ENCODE data around the gene CFAP61. TPM values are rescaled to one million over a fixed set of nuclear protein-coding genes. Genes with fewer than 3 reads are reported as not detected.
A peak's percentile ranks its signal among the peaks of the same experiment; 100 is the strongest.

Gene CFAP61
- total RNA-seq, 2 donors from 2014 or later: not detected

DNA sequence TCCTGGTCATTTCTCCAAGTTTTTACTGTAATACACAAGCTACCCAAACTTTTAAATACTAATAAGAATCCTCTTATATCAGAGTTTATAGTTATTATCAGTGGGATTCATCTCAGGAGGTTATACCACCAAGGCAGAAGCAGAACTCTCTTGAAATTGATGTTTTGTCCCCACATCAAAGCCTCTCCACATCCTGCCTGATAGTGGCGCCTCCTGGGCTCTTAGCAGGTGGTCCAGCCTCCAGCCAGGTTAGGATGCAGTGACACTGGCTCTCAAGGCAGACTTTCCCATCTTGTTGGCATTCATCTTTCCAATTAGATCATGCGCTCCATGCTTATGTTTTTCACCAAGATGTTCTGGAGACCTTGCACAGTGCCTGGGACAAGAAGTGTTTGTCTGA lies 233.7 kb downstream of the CFAP61 start:
- no peak for ATAC-seq (replicated peaks)
- no peak overlapping the region for H3K27ac Mint-ChIP-seq

GRCh38 chr20:20289331-20289730 lies 237.0 kb downstream of the CFAP61 start:
- no peak for ATAC-seq (replicated peaks)
- Mint-ChIP-seq H3K4me3 (no peak overlapping the region), H3K27ac (no peak overlapping the region), H3K4me1 (no peaks in the 10 kb centered on the region), H3K9me3 (peaks cover 4% of the 10 kb centered on the region), H3K36me3 (ENCODE audit: low read depth) (no peaks in the 10 kb centered on the region), H3K27me3 (peaks cover 16% of the 10 kb centered on the region)

More for the DNA sequence above, 233.7 kb downstream of the CFAP61 start:
- H3K27me3 Mint-ChIP-seq: peaks cover 23% of the 10 kb centered on the region
- H3K36me3 Mint-ChIP-seq (ENCODE audit: low read depth): no peaks in the 10 kb centered on the region
- H3K4me3 Mint-ChIP-seq: no peak overlapping the region
- peaks cover 4% of the 10 kb centered on the region for H3K9me3 Mint-ChIP-seq
- no peaks in the 10 kb centered on the region for H3K4me1 Mint-ChIP-seq

DNA sequence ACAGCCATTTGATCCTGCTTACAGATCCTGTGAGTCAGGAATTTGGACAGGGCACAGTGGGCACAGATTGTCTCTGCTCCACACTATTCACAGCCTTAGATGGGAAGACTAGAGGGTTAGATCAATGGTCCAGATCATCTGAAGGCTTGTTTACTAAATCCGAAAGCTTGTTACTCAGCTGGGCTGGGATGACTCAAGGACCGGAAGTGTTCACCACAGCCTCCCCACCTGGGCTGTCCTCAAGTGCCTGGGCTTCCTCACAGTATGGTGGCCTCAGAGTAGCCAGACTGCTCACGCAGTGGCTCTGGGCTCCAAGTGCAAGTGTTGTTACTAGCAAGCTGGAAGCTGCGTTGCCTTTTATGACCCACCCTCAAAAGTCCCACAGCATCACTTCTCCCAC lies 240.1 kb downstream of the CFAP61 start:
- H3K4me3 Mint-ChIP-seq: no peak overlapping the region
- H3K27me3 Mint-ChIP-seq: peaks cover 7% of the 10 kb centered on the region
- H3K36me3 Mint-ChIP-seq (ENCODE audit: low read depth): no peaks in the 10 kb centered on the region
- no peaks in the 10 kb centered on the region for H3K9me3 Mint-ChIP-seq
- no peak overlapping the region for H3K27ac Mint-ChIP-seq
- H3K4me1 Mint-ChIP-seq: no peaks in the 10 kb centered on the region
- ATAC-seq (replicated peaks): peak; percentile 88

DNA sequence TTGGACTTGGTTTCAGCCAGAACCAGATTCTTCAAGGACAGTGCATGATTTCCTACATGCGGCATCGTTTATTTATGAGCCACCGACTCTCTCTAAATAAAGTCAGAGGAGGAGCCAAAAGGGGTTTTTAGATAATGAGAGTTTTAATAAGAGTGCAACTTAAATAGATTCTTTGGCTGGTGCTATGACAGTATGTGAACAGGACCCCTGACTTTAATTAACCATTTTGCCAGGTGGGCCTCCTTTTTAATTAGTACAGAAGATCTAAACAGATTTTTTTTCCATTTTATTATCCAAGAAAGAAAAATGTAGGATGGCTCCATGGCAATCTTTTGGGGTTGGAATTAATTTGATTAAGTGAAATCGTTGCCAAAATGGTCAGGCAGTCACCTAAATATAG lies 240.8 kb downstream of the CFAP61 start:
- Mint-ChIP-seq H3K9me3 (no peaks in the 10 kb centered on the region), H3K27me3 (peaks cover 3% of the 10 kb centered on the region), H3K4me3 (no peak overlapping the region), H3K36me3 (ENCODE audit: low read depth) (no peaks in the 10 kb centered on the region), H3K4me1 (no peaks in the 10 kb centered on the region), H3K27ac (no peak overlapping the region)
- no peak for ATAC-seq (replicated peaks)

DNA sequence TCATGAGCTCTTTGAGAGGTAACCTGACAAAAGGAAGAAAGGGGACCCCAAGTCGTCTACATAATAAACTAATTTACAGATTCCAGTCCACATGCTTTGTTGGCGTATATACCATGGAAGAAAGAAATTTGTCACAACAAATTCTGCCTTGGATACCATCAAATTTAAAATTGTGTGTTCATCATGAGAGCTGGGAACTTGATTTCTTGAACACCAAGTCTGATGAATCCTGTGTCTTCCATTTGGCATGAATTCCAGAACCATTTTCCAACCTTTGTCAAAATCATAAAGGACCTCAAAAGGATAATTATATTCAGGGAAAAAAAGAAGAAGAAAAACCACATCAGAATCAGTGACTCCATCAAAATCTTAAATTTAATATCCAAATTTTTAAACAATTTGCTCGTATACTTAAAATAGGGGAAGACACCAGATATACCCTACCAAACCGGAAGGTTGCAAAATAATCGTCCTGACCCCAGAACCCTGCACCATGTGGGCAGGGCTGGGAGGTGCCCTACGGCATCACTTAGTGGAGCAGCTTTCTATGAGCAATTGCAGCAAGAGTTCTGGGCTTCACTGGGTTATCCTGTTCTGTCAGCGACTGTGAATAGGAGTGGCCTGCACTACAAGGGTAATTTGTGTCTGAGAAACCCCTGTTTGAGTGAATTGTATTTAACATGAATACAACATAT lies 241.5 kb downstream of the CFAP61 start:
- no peaks in the 10 kb centered on the region for H3K36me3 Mint-ChIP-seq (ENCODE audit: low read depth)
- no peak for ATAC-seq (replicated peaks)
- H3K4me1 Mint-ChIP-seq: no peaks in the 10 kb centered on the region
- H3K4me3 Mint-ChIP-seq: no peak overlapping the region
- peaks cover 6% of the 10 kb centered on the region for H3K27me3 Mint-ChIP-seq
- no peak overlapping the region for H3K27ac Mint-ChIP-seq
- no peaks in the 10 kb centered on the region for H3K9me3 Mint-ChIP-seq

- Mint-ChIP-seq H3K4me3 (no peak overlapping the region), H3K27me3 (peaks cover 9% of the 10 kb centered on the region), H3K4me1 (no peaks in the 10 kb centered on the region), H3K36me3 (ENCODE audit: low read depth) (no peaks in the 10 kb centered on the region), H3K27ac (no peak overlapping the region), H3K9me3 (no peaks in the 10 kb centered on the region)
- ATAC-seq (replicated peaks): no peak
Measured at GRCh38 chr20:20295621-20296498, 243.5 kb downstream of the CFAP61 start.

- Mint-ChIP-seq H3K36me3 (ENCODE audit: low read depth) (no peaks in the 10 kb centered on the region), H3K27me3 (peaks cover 9% of the 10 kb centered on the region), H3K27ac (no peak overlapping the region), H3K9me3 (no peaks in the 10 kb centered on the region), H3K4me1 (no peaks in the 10 kb centered on the region), H3K4me3 (no peak overlapping the region)
- ATAC-seq (replicated peaks): no peak
Measured at GRCh38 chr20:20297181-20297580, 244.8 kb downstream of the CFAP61 start.

DNA sequence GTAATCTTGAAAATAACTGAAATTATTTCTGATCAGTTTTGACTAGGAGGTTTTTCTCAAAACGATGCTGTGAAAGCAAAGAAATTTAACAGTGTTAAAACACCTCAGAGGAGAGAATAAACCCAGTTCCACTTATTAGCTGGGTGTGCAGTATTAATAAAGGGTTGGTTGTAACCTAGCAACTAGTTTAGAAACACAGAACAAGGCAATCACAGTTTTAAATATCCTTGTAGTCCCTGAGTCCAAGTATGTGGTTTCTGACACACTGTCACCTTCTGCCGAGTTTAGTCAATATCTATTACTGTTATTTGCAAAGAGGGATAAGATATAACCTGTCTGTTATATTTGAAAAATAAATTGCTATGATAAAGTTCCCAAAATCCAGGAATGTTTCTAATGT lies 245.4 kb downstream of the CFAP61 start:
- Mint-ChIP-seq H3K27me3 (peaks cover 9% of the 10 kb centered on the region), H3K9me3 (no peaks in the 10 kb centered on the region), H3K36me3 (ENCODE audit: low read depth) (no peaks in the 10 kb centered on the region), H3K4me3 (no peak overlapping the region), H3K4me1 (no peaks in the 10 kb centered on the region), H3K27ac (no peak overlapping the region)
- no peak for ATAC-seq (replicated peaks)

DNA sequence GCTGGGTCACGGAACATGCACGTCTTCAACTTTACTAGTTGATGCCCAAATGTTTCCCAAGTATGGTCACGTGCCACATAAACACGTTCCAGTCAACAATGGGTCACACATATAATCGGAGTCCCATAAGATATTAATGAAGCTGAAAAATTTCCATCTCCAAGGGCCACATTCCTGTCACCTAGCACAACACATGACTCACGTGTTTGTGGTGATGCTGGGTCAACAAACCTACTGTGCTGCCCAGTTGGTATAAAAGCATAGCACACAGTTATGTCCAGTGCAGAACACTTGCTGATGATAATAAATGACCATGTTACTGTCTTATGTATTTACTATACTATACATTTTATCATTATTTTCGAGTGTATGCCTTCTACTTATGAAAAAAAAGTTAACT lies 247.6 kb downstream of the CFAP61 start:
- Mint-ChIP-seq H3K9me3 (no peaks in the 10 kb centered on the region), H3K27me3 (peaks cover 12% of the 10 kb centered on the region), H3K36me3 (ENCODE audit: low read depth) (no peaks in the 10 kb centered on the region), H3K4me1 (no peaks in the 10 kb centered on the region), H3K4me3 (no peak overlapping the region), H3K27ac (no peak overlapping the region)
- no peak for ATAC-seq (replicated peaks)

- Mint-ChIP-seq H3K4me3 (no peak overlapping the region), H3K27me3 (peaks cover 16% of the 10 kb centered on the region), H3K9me3 (no peaks in the 10 kb centered on the region), H3K36me3 (ENCODE audit: low read depth) (no peaks in the 10 kb centered on the region), H3K4me1 (no peaks in the 10 kb centered on the region), H3K27ac (no peak overlapping the region)
- ATAC-seq (replicated peaks): no peak
Measured at GRCh38 chr20:20303320-20303719, 251.0 kb downstream of the CFAP61 start.

DNA sequence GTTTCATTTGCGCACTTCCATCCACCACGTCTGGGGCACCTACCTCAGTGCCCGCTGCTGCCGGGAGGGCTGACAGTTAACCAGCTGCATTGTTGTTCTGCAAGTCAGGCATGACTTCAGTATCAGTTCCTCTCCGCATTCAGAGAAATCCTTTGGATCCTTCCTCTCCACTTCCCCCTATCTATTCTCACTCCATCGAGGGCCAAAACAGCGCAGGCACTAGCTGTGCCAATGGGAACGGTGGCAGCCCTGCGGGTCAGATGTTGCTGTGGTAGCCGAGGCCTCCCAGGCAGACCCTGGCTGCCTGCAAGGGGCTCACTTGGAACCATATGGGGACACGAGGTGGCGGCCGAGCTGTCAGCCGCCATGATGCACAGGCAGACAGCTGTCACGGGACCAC lies 251.4 kb downstream of the CFAP61 start:
- no peak overlapping the region for H3K27ac Mint-ChIP-seq
- ATAC-seq (replicated peaks): no peak

GRCh38 chr20:20304942-20305341 lies 252.6 kb downstream of the CFAP61 start:
- Mint-ChIP-seq H3K27ac (no peak overlapping the region), H3K4me1 (no peaks in the 10 kb centered on the region), H3K9me3 (no peaks in the 10 kb centered on the region), H3K4me3 (no peak overlapping the region), H3K27me3 (peaks cover 11% of the 10 kb centered on the region), H3K36me3 (ENCODE audit: low read depth) (no peaks in the 10 kb centered on the region)
- no peak for ATAC-seq (replicated peaks)

More for the DNA sequence above, 251.4 kb downstream of the CFAP61 start:
- peaks cover 14% of the 10 kb centered on the region for H3K27me3 Mint-ChIP-seq
- no peaks in the 10 kb centered on the region for H3K9me3 Mint-ChIP-seq
- no peak overlapping the region for H3K4me3 Mint-ChIP-seq
- no peaks in the 10 kb centered on the region for H3K36me3 Mint-ChIP-seq (ENCODE audit: low read depth)
- no peaks in the 10 kb centered on the region for H3K4me1 Mint-ChIP-seq

GRCh38 chr20:20312562-20312961 lies 260.2 kb downstream of the CFAP61 start:
- H3K27me3 Mint-ChIP-seq: no peaks in the 10 kb centered on the region
- no peaks in the 10 kb centered on the region for H3K4me1 Mint-ChIP-seq
- H3K27ac Mint-ChIP-seq: no peak overlapping the region
- no peaks in the 10 kb centered on the region for H3K9me3 Mint-ChIP-seq
- ATAC-seq (replicated peaks): no peak
- no peaks in the 10 kb centered on the region for H3K36me3 Mint-ChIP-seq (ENCODE audit: low read depth)
- no peak overlapping the region for H3K4me3 Mint-ChIP-seq

DNA sequence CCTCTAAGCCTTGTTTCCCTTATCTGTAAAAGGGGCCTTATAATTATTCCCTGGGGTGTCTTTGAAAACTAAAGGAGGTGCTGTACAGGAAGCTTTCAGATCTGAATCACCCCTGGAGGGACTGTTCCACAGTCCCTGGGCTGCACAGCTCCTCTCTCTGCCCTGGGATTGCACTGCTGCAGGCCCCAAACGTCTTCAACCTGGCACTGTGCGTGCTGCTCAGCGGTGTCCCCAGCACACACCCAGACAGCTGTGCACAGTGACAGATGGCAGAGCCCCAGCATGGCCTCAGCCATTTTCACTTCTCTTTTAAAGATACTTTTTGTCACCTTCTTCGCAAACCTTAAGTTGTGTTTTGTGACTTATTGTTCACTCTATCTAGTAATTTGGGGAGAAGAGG lies 264.9 kb downstream of the CFAP61 start:
- no peaks in the 10 kb centered on the region for H3K27me3 Mint-ChIP-seq
- no peak overlapping the region for H3K4me3 Mint-ChIP-seq
- no peaks in the 10 kb centered on the region for H3K4me1 Mint-ChIP-seq
- no peak overlapping the region for H3K27ac Mint-ChIP-seq
- no peaks in the 10 kb centered on the region for H3K9me3 Mint-ChIP-seq
- no peaks in the 10 kb centered on the region for H3K36me3 Mint-ChIP-seq (ENCODE audit: low read depth)
- ATAC-seq (replicated peaks): no peak
